Retinal pigment epithelial cell (primary cell): ENCODE measurements around the gene SH3PXD2B.

ENCODE experiments used
- DNase-seq: peaks from one replicate; pipeline ENCODE4 v3.0.0-alpha.2; 2010; ENCODE audit warnings: low read depth
- H3K4me3 ChIP-seq: 2 replicates; pipeline ENCODE4 v1.5.1; 2011; ENCODE audit warnings: mild to moderate bottlenecking, low read length, control low read depth, moderate library complexity
- CTCF ChIP-seq: conservative IDR thresholded peaks from 2 replicates; pipeline ENCODE4 v1.5.1; 2011; ENCODE audit warnings: low read depth, low read length, control low read depth, inconsistent platforms

Gene SH3PXD2B

GRCh38 chr5:172492097-172492840 lies 37.9 kb upstream of the SH3PXD2B start:
- H3K4me3 ChIP-seq: no peak overlapping the region
- no peak for TF ChIP-seq CTCF
- DNase-seq: no peak

- H3K4me3 ChIP-seq: no peak overlapping the region
- no peak for DNase-seq
- TF ChIP-seq CTCF: no peak
These were observed 37.2 kb upstream of the SH3PXD2B start for GRCh38 chr5:172491481-172491880.

- no peak for TF ChIP-seq CTCF
- no peak for DNase-seq
- no peak overlapping the region for H3K4me3 ChIP-seq
These were observed 36.5 kb upstream of the SH3PXD2B start for GRCh38 chr5:172490514-172491461.

GRCh38 chr5:172488221-172488620 lies 33.9 kb upstream of the SH3PXD2B start:
- DNase-seq: no peak
- TF ChIP-seq CTCF: no peak
- no peak overlapping the region for H3K4me3 ChIP-seq

- DNase-seq: no peak
- H3K4me3 ChIP-seq: no peak overlapping the region
- TF ChIP-seq CTCF: no peak
These were observed 33.3 kb upstream of the SH3PXD2B start for GRCh38 chr5:172487671-172488070.

GRCh38 chr5:172486912-172487311 lies 32.6 kb upstream of the SH3PXD2B start:
- DNase-seq: no peak
- no peak for TF ChIP-seq CTCF
- no peak overlapping the region for H3K4me3 ChIP-seq
